Nucleus accumbens (tissue), 56 donors: ENCODE data around the gene FAM107A.

ENCODE experiments used
- DNase-seq, 56 donors: peaks; one replicate each; lab custom pipeline; 2025; lab: John Stamatoyannopoulos, UW

Gene FAM107A

DNA sequence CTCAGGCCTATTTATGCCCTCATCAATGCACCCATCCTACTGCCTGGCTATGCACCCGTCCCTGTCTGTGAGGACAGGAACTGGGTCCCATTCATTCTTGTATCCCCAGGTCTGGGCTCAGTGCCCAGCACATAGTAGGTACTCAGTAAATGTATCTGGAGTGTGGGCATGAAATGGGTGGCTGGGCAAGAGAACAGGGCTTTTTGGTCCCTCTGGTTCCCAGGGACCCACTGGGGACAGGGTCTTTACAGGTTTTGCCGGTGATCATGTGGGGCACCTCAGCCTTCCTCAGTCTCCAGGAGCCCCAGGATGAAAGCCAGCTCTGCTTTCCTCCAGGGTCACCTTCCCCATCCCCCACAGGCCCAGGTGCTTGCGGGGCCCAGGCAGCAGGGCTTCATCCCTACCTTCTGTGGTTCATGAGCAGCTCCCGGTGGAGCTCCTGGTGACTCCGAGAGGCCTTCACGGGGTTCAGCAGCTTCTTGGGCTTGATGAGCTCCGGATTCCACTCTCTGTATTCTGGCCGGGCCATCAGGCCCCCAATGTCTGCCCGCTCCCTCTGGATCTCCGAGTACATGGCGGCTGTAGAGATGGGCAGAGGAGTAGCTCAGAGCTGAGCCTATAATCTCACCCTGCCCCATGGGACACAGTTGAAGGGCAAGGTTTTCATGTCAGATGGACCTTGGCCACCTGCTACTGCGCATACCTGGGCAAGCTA is 7.7 kb downstream of the FAM107A start:
- DNase-seq, result no peak

DNA sequence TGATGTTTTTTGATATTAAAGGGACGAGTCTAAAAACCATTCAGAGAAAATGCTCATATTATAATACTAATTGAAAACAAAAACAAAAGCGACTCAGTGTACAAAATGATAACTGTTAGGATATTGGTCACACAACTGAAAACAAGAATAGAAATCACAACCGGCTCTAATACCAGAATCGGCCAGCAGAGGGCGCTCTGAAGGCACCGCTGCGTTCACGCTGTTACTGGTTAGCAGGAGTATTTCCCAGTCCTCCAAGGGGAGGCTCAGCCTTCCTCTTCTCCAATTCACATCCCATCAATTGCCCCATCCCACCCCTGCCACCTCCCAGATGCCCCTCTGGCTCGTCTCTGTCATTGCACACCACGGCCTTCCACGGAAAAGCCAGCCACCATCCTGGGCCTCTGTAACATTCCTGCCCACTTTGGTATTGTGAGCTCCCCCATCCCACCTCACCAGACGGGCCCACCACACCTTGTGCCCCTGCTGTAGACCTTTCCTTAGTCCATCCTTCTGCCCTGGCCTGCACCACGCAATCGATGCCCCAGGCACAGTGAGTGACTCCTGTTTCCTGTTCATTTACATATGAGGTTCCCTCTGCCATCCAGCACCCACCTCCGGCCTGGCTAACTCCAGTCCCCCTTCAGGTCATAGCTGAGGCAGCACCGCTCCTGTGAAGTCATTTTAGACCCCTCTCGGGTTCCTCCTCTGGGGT is 8.5 kb downstream of the FAM107A start:
- DNase-seq, result peak in 49 of 56 donors; percentile 14 to 92 (median 60)

DNA sequence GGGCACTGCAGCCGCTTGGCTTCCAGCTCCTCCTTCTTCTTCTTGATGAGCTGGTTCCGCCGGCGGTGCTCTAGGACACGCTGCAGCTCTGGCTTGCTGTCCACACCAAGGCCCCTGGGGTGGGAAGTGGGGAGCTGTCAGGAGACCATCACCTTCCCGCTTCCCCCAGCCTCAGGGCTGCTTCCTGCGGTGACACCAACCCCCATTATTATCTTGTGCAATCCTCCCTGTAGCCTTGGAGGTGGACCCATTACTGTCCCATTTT is 10.0 kb downstream of the FAM107A start:
- DNase-seq, result no peak

DNA sequence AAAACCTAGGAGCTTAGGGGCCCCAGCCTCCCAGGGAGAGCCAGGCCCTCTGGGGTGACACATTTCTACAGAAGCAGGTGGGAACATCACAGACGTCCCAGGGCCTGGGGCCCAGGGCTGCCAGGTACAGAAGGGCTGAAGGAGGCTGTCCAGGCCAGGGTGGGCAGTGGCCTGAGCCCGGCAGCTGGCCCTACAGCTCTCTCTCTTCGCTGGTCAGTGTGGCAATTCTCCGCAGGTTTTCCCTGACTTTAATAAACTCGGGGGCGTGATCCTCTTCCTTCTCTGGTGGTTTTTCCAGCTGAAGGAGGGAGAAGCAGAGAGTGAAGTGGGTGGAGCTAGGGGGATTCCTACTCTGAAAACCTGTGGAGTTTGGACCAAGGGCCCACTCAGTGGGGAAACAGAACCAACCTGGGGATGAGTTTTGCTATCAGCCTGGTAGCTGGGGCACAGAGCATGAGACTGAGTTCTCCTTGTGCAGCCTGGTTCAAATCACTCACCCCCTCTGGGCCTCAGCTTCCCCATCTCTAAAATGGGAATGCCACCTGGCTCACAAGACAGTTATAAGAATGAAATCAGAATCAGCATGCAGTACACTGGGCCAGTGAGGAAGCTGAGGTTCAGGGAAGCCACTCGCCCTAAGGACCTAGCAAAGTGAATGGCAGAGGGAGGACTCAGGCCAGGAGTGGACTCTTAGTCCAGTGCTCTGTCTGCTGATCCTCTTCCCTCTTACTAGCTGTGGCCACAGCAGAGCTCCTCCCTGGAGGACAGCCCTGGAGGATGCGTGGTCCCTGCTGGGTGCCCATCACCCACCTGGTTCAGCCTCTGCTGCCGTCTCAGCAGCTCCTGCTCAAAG is 10.6 kb downstream of the FAM107A start:
- DNase-seq, result no peak

DNA sequence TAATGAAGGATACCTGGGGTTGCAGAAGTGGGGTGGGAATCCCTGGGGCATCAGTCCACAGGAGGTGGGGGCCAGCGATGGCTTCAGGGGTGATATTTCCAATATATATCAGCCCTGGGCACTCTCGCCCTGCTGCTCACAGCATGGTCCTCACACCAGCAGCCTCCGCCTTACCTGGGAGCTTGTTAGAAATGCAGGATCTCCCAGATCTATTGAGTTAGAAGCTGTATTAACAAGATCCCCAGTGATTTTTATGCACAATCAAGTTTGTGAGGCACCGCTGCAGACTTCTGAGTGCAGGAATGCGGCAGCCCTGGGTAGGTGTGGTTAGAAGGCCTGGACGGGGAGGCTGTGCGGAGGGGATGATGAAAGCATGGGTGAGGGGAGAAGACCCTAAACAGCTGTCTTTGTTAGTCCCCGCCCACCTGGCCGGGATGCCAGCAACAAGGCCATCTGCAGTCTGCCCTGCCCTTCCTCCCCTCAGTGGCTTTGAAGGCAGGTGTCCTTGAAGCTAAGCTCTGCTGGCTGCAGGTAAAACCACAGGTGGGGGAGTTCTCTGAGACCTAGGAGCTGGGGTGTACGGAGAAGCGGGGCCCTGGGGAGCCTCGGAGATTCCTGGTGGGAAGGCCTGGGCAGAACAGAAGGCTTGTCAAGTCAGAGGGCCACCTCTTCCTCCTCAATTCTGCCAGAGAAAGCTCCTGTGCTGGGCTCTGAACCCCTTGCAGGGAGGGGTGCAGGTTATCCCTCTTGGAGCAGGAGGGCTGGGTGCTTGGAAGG is 11.4 kb downstream of the FAM107A start:
- DNase-seq, result no peak

DNA sequence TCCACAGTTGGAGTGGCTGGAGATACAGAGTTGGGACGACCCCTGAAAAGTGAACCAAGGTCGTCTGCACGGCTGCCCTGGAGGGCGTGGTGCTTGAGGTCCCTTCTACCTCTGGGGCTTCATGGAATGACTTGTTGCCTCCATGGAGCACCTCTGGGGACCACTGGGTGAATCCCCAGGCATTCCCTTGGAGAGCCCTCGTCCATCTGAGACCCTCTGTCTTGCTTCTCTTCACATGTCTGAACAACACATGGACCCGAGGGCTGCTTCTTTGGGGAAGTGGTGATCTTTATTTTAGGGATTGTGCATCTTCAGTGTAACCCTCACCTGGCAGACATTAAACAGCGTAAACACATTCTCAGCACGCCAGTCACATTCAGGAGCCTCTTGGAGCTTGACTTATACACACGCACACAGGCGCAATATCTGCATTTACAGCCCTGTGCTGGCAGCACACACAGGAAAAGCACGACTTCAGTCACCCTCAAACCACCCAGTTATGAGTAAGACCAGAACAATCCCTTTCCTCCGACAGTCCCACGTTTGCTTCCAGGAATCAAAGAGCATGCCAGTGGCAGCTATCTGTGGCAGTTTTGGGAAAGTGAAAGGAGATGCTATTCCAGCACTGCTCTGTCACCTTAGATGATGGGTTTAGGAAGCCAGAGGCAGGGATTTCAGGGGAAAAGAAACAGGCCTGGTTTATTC is 12.6 kb downstream of the FAM107A start:
- DNase-seq, result no peak

DNA sequence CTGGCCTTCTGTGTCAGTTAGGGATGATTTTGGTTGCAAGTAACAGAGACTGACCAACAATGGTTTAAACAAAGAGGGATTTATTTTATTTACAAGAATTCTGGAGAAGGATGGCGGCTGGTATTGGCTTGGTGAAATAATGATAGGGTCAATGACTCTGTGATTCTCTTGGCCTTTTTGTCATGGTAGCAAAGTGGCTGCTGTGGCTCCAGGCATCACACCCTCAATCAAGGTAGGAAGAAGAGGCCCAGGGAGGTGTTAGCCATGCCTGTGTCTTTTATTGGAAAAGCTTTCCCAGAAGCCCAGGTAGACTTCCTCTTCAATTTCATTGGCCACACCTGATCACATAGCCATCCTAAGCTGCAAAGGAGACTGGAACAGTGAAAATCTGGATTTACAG is 13.1 kb downstream of the FAM107A start:
- DNase-seq, result no peak

DNA sequence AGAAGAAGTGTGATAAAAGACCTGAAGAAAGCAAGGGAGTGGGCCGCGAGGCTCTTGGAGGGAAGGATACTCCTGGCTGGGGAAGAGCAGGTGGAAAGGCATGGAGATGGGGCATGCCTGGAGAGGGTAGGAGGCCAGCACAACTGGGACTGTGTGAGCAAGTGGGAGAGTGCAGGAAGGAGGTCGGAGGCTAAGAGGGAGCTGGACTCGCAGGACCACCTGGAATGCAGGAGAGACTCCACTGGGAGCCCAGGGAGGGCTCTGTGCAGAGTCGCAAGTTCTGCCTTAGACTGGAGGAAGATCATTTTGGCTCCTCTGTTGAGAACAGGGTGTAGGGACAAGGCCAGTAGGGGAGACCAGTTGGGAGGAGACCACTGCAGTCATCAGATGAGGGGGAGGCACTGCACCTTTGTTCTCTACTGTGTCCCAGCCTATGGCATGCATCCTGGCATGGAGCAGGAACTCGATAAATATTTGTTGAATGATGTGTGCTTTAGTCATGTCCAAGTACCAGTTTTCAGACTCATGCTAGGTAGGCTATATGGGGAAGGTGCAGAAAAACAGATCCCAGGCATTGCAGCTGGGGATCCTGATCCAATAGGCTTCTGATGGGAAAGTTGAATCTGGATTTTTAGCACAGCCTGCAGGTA is 13.7 kb downstream of the FAM107A start:
- no peak for DNase-seq

DNA sequence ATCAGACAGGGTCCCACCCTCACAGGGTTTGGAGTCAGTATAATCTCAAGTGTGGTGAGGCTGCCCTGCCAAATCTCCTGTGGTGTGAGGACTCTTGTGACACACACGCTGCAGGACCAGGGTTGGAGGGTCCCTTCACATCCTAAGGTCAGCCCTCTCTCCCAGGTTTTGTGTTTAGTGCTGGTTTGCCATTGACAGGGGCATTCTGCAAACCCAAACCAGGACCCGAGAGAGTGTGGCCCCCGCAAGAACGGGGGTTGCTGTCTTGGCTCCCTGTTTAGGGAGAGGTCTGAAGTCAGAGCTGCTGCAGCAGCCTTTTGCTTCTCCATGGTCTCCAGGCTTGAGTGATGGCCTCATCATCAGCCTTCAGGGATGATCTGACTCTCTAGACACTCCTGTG is 14.7 kb downstream of the FAM107A start:
- DNase-seq, result no peak

DNA sequence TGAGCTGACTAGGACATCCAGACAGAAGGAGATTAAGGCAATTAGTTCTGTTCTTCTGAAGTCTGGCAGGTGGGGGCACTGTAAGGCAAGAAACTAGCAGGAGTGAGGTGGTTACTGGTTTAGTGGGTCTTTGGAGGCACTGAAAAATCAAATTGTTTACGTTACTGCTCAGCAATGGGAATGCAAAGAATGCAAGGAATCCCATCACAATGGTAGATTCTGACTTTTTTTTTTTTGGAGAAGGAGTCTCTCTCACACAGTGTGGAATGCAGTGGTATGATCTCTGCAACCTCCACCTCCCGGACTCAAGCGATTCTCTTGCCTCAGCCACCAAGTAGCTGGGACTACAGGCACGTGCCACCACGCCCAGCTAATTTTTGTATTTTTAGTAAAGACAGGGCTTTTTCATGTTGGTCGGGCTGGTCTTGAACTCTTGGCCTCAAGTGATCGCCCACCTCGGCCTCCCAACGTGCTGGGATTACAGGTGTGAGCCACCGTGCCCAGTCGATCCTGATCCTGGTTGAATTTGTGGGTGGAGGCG is 16.4 kb downstream of the FAM107A start:
- DNase-seq, result peak in 1 of 56 donors; percentile 23

DNA sequence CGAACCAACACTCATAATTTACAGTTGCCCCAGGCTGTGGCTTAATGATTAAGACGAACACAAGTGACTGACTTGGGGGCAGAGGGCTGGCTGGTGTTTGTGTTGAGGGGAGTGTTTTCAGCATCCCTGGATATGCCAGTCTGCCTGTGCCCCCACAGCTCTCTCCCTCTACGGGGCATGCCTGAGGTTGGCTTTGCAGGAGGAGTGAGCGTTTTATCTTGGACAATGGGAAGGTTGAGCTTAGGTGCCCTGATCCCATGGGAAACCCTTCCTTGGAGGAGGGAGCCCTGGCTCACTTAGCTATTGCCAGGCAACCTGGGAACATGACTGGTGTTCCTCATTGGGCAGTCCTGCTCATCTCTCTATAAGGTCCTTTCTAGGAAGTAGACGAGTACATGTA is 17.6 kb downstream of the FAM107A start:
- DNase-seq, result no peak

DNA sequence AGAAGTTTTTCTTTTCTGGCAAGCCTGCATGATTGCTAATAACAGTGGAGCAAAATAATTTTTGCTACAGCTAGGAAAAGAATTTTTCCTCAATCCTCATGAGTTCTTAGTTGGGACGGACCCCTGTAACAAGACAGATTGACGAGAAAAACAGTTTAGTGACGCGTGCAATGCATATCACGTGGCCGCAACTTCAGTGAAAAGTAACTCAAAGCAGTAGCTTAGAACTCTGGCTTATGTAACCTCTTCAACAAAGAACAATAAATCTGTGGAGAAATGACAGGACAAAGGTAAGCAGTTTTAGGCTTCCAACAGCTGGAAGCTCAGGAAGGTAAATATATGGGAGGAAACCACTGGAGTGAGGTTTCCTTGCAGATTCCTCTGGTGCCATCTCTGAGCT is 19.7 kb downstream of the FAM107A start:
- no peak for DNase-seq

DNA sequence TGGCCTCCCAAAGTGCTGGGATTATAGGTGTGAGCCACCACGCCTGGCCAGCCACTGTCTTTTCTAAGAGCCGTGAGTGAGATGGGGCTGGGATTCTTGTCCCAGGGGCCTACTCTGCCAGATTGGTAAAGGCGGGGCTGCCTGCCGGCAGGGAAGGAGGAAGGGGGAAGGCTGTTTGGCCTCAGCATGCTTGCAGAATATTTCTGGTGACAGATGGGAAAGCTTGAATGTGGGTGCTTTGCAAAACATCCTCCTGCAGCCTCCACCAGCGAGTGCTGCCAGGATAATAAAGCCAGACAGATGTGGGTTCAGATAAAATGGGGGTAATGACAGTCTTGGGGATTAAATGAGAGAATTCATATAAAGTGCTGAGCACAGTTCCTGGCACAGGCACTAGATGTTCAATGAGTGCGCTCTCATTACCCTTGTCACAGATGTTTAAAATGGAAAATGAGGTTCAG is 20.4 kb downstream of the FAM107A start:
- DNase-seq, result no peak

DNA sequence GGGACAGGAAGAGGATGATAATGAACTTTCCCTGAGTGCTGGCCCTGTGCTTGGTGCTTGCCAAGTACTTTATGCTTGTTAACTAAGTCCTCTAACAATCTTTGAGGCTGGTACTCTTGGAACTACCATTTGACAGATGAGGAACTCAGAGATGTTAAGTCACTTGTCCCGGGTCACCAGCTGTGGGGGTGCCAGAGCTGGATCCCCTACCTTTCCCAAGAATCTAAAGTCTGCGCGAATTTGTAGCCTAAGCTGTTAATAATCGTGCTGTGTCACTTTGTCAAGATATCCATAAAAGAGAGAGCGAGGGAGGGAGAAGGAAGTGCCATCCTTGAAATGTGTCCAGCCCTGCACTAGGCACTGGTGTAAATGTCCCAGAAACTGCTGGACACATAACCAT is 21.2 kb downstream of the FAM107A start:
- DNase-seq, result no peak

DNA sequence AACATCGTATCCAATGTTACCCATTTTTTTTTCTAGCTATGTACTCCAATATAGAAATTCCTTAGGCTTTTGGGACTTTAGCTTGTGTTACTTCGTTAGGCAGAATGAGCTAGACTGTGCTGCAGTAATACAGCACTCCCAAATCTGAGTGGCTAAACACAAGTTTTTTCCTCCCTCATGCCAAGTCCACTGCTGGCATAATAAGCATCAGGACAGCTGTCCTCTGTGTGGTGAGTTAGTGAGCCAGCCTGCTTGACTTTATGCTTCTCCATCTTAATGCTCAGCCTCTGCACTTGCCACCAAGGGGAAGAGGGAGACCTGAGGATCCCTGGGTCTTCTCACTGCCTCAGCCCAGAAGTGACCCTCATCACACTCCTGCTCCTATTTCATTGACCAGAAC is 22.0 kb downstream of the FAM107A start:
- DNase-seq, result no peak

DNA sequence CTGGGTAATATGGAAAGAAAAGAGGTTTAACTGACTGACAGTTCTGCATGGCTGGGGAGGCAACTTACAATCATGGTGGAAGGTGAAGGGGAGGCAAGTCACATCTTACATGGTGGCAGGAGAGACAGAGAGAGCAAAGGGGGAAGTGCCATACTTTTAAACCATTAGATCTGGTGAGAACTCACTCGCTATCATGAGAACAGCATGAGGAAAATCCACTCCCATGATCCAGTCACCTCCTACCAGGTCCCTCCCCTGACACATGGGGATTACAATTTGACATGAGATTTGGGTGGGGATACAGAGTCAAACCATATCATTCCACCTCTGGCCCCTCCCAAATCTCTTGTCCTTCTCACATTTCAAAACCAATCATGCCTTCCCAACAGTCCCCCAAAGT is 24.2 kb downstream of the FAM107A start:
- no peak for DNase-seq

DNA sequence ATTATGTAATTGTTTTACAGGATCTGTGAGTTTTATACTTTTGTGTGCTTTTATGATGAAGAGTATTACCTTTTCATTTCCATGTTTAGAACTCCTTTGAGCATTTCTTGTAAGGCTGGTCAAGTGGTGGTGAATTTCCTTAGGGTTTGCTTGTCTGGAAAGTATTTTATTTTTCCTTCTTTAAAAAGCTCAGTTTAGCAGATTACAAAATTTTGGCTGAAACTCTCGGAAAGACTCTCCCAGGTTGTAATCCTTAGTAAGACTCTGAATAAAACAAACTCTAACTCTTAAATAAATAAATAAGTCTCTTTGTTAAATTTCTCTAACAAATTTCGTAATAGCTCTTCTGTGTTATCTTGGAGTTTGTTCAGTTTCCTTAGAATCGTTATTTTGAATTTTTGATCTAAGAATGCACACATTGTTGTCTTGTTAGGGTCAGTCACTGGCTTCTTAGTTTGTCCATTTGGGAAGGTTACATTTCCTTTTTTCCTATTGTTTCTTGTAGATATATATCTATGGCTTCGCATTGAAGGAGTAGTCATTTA is 25.5 kb downstream of the FAM107A start:
- DNase-seq, result no peak

DNA sequence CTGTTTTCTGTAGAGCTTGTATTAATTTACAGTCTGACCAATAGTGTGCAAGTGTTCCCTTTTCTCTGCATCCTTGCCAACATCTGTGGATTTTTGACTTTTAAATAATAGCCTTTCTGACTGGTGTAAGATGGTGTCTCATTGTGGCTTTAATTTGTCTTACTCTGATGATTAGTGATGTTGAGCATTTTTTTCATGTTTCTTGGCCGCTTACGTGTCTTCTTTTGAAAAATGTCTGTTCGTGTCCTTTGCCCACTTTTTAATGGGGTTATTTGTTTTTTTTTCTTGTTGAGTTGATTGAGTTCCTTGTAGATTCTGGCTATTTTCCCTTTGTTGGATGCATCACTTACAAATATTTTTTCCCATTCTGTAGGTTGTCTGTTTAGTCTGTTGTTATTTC is 32.6 kb downstream of the FAM107A start:
- DNase-seq, result no peak
